ENCODE data around the gene NCK2. TPM values are rescaled to one million over a fixed set of nuclear protein-coding genes. Genes with fewer than 3 reads are reported as not detected.

The NCK2 gene
- total RNA-seq, 1 donor from 2014 or later: 92.5 TPM

- Mint-ChIP-seq H3K27me3 (no peaks in the 10 kb centered on the region), H3K9me3 (ENCODE audit: low read depth) (peaks cover 2% of the 10 kb centered on the region), H3K4me1 (ENCODE audit: low read depth) (peaks cover 9% of the 10 kb centered on the region), H3K27ac (no peak overlapping the region), H3K36me3 (ENCODE audit: insufficient read depth) (peaks cover 18% of the 10 kb centered on the region), H3K4me3 (ENCODE audit: low read depth) (no peak overlapping the region)
- TF ChIP-seq CTCF (IDR thresholded peaks at IDR 0.05; ENCODE audit: unreplicated experiment): no peak
- no peak for DNase-seq (ENCODE audit: low spot score, unreplicated experiment)
Measured at GRCh38 chr2:105856581-105856980, 111.9 kb downstream of the NCK2 start.

GRCh38 chr2:105857076-105857740, 112.5 kb downstream of the NCK2 start:
- Mint-ChIP-seq H3K4me1 (ENCODE audit: low read depth) (peaks cover 9% of the 10 kb centered on the region), H3K27ac (no peak overlapping the region), H3K27me3 (no peaks in the 10 kb centered on the region), H3K36me3 (ENCODE audit: insufficient read depth) (peaks cover 16% of the 10 kb centered on the region), H3K9me3 (ENCODE audit: low read depth) (no peaks in the 10 kb centered on the region), H3K4me3 (ENCODE audit: low read depth) (no peak overlapping the region)
- TF ChIP-seq CTCF (IDR thresholded peaks at IDR 0.05; ENCODE audit: unreplicated experiment): no peak
- DNase-seq (ENCODE audit: low spot score, unreplicated experiment): no peak

DNA sequence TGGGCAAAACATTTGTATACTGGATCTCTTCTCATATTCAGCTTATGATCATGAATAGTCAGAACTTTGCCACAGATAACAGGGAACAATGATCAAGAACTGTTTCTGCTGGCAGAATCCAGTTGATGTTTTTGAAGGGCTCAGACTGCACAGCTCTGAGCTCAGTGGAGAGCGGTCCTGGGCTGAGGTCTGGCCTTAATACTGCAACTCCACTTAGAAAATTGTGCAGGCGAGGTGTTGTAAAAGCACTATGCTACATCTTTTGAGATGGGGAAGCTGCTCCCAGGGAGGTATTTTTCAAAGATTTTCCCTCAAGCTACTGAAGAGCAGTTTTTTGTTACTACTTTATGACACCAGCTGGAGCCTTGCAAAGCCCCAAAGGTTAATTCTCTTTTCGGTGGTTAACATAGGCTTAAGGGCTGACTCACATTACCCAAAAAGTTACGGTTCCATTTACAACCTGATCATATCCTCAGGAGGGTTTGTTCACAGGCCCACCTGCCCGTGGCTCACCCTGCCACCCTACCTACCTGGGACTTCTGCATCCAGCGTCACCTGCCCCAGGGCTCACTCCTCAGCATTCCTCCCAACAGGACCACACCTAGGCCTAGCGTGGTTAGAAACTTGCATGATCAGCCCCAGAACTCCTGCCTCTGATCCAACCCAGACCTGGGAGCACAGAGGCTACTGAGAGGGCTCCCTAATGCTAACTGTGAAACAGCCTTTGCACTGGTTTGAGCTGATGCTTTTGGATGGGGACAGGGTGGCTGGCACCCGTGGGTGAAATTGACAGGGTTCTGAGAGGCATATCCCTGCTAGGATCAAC, 114.4 kb downstream of the NCK2 start:
- Mint-ChIP-seq H3K27me3 (no peaks in the 10 kb centered on the region), H3K27ac (no peak overlapping the region), H3K9me3 (ENCODE audit: low read depth) (no peaks in the 10 kb centered on the region), H3K36me3 (ENCODE audit: insufficient read depth) (peaks cover 16% of the 10 kb centered on the region), H3K4me1 (ENCODE audit: low read depth) (peaks cover 1% of the 10 kb centered on the region), H3K4me3 (ENCODE audit: low read depth) (no peak overlapping the region)
- no peak for TF ChIP-seq CTCF (IDR thresholded peaks at IDR 0.05; ENCODE audit: unreplicated experiment)
- no peak for DNase-seq (ENCODE audit: low spot score, unreplicated experiment)

GRCh38 chr2:105859694-105859951, 114.9 kb downstream of the NCK2 start:
- no peak for TF ChIP-seq CTCF (IDR thresholded peaks at IDR 0.05; ENCODE audit: unreplicated experiment)
- Mint-ChIP-seq H3K4me3 (ENCODE audit: low read depth) (no peak overlapping the region), H3K36me3 (ENCODE audit: insufficient read depth) (peaks cover 16% of the 10 kb centered on the region), H3K27me3 (no peaks in the 10 kb centered on the region), H3K27ac (no peak overlapping the region), H3K9me3 (ENCODE audit: low read depth) (no peaks in the 10 kb centered on the region), H3K4me1 (ENCODE audit: low read depth) (peaks cover 1% of the 10 kb centered on the region)
- no peak for DNase-seq (ENCODE audit: low spot score, unreplicated experiment)

- no peak for DNase-seq (ENCODE audit: low spot score, unreplicated experiment)
- Mint-ChIP-seq H3K27me3 (no peaks in the 10 kb centered on the region), H3K4me1 (ENCODE audit: low read depth) (peaks cover 1% of the 10 kb centered on the region), H3K4me3 (ENCODE audit: low read depth) (no peak overlapping the region), H3K36me3 (ENCODE audit: insufficient read depth) (peaks cover 8% of the 10 kb centered on the region), H3K9me3 (ENCODE audit: low read depth) (no peaks in the 10 kb centered on the region), H3K27ac (no peak overlapping the region)
- TF ChIP-seq CTCF (IDR thresholded peaks at IDR 0.05; ENCODE audit: unreplicated experiment): no peak
Measured at GRCh38 chr2:105860567-105860966, 115.9 kb downstream of the NCK2 start.
